Activated CD8-positive, alpha-beta memory T cell treated with anti-CD3 and anti-CD28 coated beads, Interleukin-2, amount 50 U/mL, for 1 hour (primary cell): Measurements from ENCODE around the gene SEC14L1.

Experiments
- DNase-seq: peaks from one replicate; pipeline ENCODE4 v3.0.0-alpha.2; 2020; ENCODE audit errors: extremely low read depth

The SEC14L1 gene

GRCh38 chr17:77264617-77265230 is 124.0 kb downstream of the SEC14L1 start:
- DNase-seq = no peak

GRCh38 chr17:77266213-77266612 is 125.4 kb downstream of the SEC14L1 start:
- no peak for DNase-seq
